22Rv1 (cell line): ENCODE results near the gene ENTHD1.

Experiments
- ZFX ChIP-seq: fragments of 450-650 bp; IDR thresholded peaks from 2 replicates; pipeline ENCODE4 v1.6.1; 2017; ENCODE audit warnings: antibody characterized with exemption, borderline replicate concordance
- TF ChIP-seq, protein P1 (sequence below): fragments of 450-650 bp; IDR thresholded peaks from 2 replicates; pipeline ENCODE4 v1.5.1; 2017; ENCODE audit warnings: mild to moderate bottlenecking

DNA sequence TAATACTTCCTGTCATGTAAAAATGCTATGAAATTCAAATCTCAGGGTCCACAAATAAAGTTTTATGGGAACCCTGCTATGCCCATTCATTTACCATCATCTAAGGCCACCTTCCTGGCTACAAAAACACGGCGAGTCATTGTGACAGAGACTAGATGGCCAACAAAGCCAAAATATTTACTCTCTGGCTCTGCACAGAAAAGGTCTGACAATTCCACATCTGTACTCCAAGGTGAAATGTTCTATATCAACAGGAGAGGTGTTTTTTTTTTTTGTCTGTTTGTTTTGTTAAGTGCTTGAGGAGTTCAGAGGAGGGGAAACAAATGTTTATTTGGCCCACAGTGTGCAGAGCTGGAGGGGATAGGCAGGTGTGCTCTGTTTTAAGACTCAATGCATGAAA lies 48.0 kb upstream of the ENTHD1 start:
- TF ChIP-seq, protein P1, sequence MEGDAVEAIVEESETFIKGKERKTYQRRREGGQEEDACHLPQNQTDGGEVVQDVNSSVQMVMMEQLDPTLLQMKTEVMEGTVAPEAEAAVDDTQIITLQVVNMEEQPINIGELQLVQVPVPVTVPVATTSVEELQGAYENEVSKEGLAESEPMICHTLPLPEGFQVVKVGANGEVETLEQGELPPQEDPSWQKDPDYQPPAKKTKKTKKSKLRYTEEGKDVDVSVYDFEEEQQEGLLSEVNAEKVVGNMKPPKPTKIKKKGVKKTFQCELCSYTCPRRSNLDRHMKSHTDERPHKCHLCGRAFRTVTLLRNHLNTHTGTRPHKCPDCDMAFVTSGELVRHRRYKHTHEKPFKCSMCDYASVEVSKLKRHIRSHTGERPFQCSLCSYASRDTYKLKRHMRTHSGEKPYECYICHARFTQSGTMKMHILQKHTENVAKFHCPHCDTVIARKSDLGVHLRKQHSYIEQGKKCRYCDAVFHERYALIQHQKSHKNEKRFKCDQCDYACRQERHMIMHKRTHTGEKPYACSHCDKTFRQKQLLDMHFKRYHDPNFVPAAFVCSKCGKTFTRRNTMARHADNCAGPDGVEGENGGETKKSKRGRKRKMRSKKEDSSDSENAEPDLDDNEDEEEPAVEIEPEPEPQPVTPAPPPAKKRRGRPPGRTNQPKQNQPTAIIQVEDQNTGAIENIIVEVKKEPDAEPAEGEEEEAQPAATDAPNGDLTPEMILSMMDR = no peak
- no peak for TF ChIP-seq ZFX
